ENCODE data around the gene DLGAP5. TPM values are rescaled to one million over a fixed set of nuclear protein-coding genes. Genes with fewer than 3 reads are reported as not detected.
A peak's percentile ranks its signal among the peaks of the same experiment; 100 is the strongest.

The DLGAP5 gene
- total RNA-seq, 4 donors from 2014 or later, result 4.6 to 16.8 (median 9.0) TPM

- Histone ChIP-seq H3K4me1 (no peaks in the 10 kb centered on the region), H3K27me3 (peaks cover 0 to 13% (median 0%) of the 10 kb centered on the region in 4 donors), H3K27ac (no peak overlapping the region), H3K4me3 (no peak overlapping the region), H3K9me3 (no peaks in the 10 kb centered on the region), H3K36me3 (no peaks in the 10 kb centered on the region)
- TF ChIP-seq, protein P1, sequence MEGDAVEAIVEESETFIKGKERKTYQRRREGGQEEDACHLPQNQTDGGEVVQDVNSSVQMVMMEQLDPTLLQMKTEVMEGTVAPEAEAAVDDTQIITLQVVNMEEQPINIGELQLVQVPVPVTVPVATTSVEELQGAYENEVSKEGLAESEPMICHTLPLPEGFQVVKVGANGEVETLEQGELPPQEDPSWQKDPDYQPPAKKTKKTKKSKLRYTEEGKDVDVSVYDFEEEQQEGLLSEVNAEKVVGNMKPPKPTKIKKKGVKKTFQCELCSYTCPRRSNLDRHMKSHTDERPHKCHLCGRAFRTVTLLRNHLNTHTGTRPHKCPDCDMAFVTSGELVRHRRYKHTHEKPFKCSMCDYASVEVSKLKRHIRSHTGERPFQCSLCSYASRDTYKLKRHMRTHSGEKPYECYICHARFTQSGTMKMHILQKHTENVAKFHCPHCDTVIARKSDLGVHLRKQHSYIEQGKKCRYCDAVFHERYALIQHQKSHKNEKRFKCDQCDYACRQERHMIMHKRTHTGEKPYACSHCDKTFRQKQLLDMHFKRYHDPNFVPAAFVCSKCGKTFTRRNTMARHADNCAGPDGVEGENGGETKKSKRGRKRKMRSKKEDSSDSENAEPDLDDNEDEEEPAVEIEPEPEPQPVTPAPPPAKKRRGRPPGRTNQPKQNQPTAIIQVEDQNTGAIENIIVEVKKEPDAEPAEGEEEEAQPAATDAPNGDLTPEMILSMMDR (IDR thresholded peaks at IDR 0.05), result no peak
- 49 to 58% methylated on average over 3 of the region's 3 CpGs for WGBS, 2 donors
- no peak for DNase-seq
- intact Hi-C loops (cut with DNase I), result no loop called here
Observed at GRCh38 chr14:55233591-55233990, 42.2 kb upstream of the DLGAP5 start.

DNA sequence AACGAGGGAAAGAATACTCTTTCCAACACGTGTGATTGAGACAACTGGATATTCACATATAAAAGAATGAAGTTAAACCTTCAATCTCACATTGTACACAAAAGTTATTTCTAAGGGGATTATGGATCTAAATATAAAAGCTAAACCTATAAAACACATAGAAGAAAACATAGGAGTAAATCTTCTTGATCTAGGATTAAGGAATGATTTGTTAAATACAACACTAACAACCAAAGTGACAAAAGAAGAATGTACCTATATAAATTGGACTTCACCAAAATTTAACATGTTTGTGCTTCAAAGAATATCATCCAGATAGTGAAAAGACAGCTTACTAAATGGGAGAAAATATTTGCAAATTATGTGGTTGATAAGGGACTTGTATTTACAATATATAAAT is 36.9 kb upstream of the DLGAP5 start:
- Histone ChIP-seq H3K27ac (no peak overlapping the region), H3K9me3 (peaks cover 0 to 20% (median 5%) of the 10 kb centered on the region in 3 donors), H3K27me3 (peaks cover 0 to 22% (median 0%) of the 10 kb centered on the region in 4 donors), H3K4me3 (no peak overlapping the region), H3K36me3 (no peaks in the 10 kb centered on the region), H3K4me1 (no peaks in the 10 kb centered on the region)
- intact Hi-C loops (cut with DNase I), result no loop called here
- DNase-seq, result no peak
- WGBS, 2 donors, result 34 to 37% methylated on average over 2 of the region's 2 CpGs
- no peak for TF ChIP-seq POLR2A (IDR thresholded peaks at IDR 0.05)
- TF ChIP-seq, protein P1 (IDR thresholded peaks at IDR 0.05), result no peak

- Histone ChIP-seq H3K27ac (no peak overlapping the region), H3K9me3 (peaks cover 0 to 20% (median 5%) of the 10 kb centered on the region in 3 donors), H3K36me3 (no peaks in the 10 kb centered on the region), H3K4me3 (no peak overlapping the region), H3K27me3 (peaks cover 0 to 9% (median 0%) of the 10 kb centered on the region in 4 donors), H3K4me1 (peaks cover 0 to 6% (median 0%) of the 10 kb centered on the region in 3 donors)
- no peak for DNase-seq
- intact Hi-C loops (cut with DNase I), result no loop called here
- TF ChIP-seq, protein P1 (IDR thresholded peaks at IDR 0.05), result no peak
- TF ChIP-seq POLR2A (IDR thresholded peaks at IDR 0.05), result no peak
Observed at GRCh38 chr14:55223364-55223763, 32.0 kb upstream of the DLGAP5 start.

GRCh38 chr14:55221968-55222367 is 30.6 kb upstream of the DLGAP5 start:
- TF ChIP-seq, protein P1 (IDR thresholded peaks at IDR 0.05), result no peak
- TF ChIP-seq POLR2A (IDR thresholded peaks at IDR 0.05), result no peak
- H3K27me3 ChIP-seq, result peaks cover 0 to under 1% (median 0%) of the 10 kb centered on the region in 4 donors
- no peak for DNase-seq
- H3K36me3 ChIP-seq, result no peaks in the 10 kb centered on the region
- H3K9me3 ChIP-seq, result peaks cover 0 to 10% (median 2%) of the 10 kb centered on the region in 3 donors
- H3K4me1 ChIP-seq, result peaks cover 0 to 6% (median 0%) of the 10 kb centered on the region in 3 donors
- intact Hi-C loops (cut with DNase I), result no loop called here
- peak overlapping the region in 2 of 4 donors; percentile 18 to 62 for H3K27ac ChIP-seq
- no peak overlapping the region for H3K4me3 ChIP-seq

DNA sequence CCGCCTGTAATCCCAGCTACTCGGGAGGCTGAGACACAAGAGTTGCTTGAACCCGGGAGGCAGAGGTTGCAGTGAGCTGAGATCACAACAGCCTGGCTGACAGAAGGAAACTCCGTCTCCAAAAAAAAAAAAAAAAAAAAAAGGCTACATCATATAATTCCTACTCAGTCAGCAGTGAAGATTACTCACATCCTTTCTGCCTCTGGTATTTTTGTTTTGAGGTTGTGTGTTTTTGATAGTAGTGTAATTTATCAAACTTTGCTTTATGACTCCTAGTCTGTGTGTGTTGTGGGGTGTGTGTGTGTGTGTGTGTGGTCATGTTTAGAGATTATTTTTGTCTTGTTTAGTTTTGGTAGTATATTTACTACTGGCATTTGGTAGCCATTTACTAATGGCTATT is 29.8 kb upstream of the DLGAP5 start:
- intact Hi-C loops (cut with DNase I), result no loop called here
- Histone ChIP-seq H3K4me3 (no peak overlapping the region), H3K27ac (peak overlapping the region in 2 of 4 donors; percentile 18 to 62), H3K36me3 (no peaks in the 10 kb centered on the region), H3K27me3 (no peaks in the 10 kb centered on the region), H3K9me3 (peaks cover 0 to 2% (median 0%) of the 10 kb centered on the region in 3 donors), H3K4me1 (peaks cover 0 to 6% (median 0%) of the 10 kb centered on the region in 3 donors)
- no peak for DNase-seq
- 63 to 78% methylated on average over 4 of the region's 4 CpGs for WGBS, 2 donors
- no peak for TF ChIP-seq POLR2A (IDR thresholded peaks at IDR 0.05)
- TF ChIP-seq, protein P1 (IDR thresholded peaks at IDR 0.05), result no peak

Measured in esophagus squamous epithelium (tissue), 5 donors.